SK-N-SH (cell line): Measurements from ENCODE around the gene TMEM165. TPM values are rescaled to one million over a fixed set of nuclear protein-coding genes. Genes with fewer than 3 reads are reported as not detected.
A peak's percentile ranks its signal among the peaks of the same experiment; 100 is the strongest.

ENCODE experiments used
- CTCF ChIA-PET: fragments of 300-600, 350-600 bp; formaldehyde crosslinking; extraction: SDS; loops from one replicate; lab custom pipeline; 2021; lab: Yijun Ruan, JAX
- POLR2A ChIA-PET: fragments of 350-600 bp; sonication (Branson Sonifier 250); formaldehyde crosslinking; extraction: SDS; loops from one replicate; lab custom pipeline; 2020; ENCODE audit warnings: antibody characterized with exemption, inconsistent platforms; lab: Yijun Ruan, JAX
- DNase-seq: peaks from one replicate; pipeline ENCODE4 v3.0.0; 2012
- H2AFZ ChIP-seq: fragments of 200-600 bp; sonication (generic); 2 replicates; pipeline ENCODE4 v1.8.1; 2016; ENCODE audit warnings: antibody characterized with exemption, mild to moderate bottlenecking, low read depth
- H3F3A ChIP-seq: fragments of 200-600 bp; sonication (generic); replicated peaks from 2 replicates; pipeline ENCODE3; 2016; ENCODE audit warnings: antibody characterized with exemption, mild to moderate bottlenecking; ENCODE audit not compliant: insufficient read depth
- H3K27ac ChIP-seq, 2 experiments: fragments of 200-500 bp in 1 of 2; fragments of 200-600 bp in 1 of 2; sonication (Bioruptor generic) in 1 of 2; sonication (generic), shearing (Covaris generic) in 1 of 2; 2 replicates each; pipeline versions ENCODE4 v1.5.1 to v1.6.1; 2014 to 2016; ENCODE audit warnings: low read depth in 2 of 2, inconsistent platforms in 1 of 2, low read length in 1 of 2, mild to moderate bottlenecking in 1 of 2, mixed read lengths in 1 of 2
- H3K27me3 ChIP-seq: fragments of 200-600 bp; sonication (generic), shearing (Covaris generic); 2 replicates; pipeline ENCODE4 v1.6.1; 2016; ENCODE audit warnings: mixed run types; ENCODE audit not compliant: insufficient read depth
- H3K36me3 ChIP-seq, 2 experiments: fragments of 200-500 bp in 1 of 2; fragments of 200-600 bp in 1 of 2; sonication (Bioruptor generic) in 1 of 2; sonication (generic) in 1 of 2; replicated peaks in 1 of 2; 2 replicates each; pipeline versions ENCODE3 to v1.5.1; 2014 to 2016; ENCODE audit warnings: low read length in 1 of 2, mild to moderate bottlenecking in 1 of 2; ENCODE audit not compliant: insufficient read depth in 2 of 2, control insufficient read depth in 1 of 2
- H3K4me1 ChIP-seq, 2 experiments: fragments of 200-500 bp in 1 of 2; fragments of 200-600 bp in 1 of 2; sonication (Bioruptor generic) in 1 of 2; sonication (generic), shearing (Covaris generic) in 1 of 2; 2 replicates each; pipeline versions ENCODE4 v1.5.1 to v1.6.1; 2014 to 2016; ENCODE audit warnings: low read depth in 1 of 2, low read length in 1 of 2, mixed run types in 1 of 2; ENCODE audit not compliant: insufficient read depth in 2 of 2, control insufficient read depth in 1 of 2
- H3K4me2 ChIP-seq: fragments of 200-600 bp; sonication (generic), shearing (Covaris generic); 2 replicates; pipeline ENCODE4 v1.6.1; 2017; ENCODE audit warnings: mixed run types
- H3K4me3 ChIP-seq, 2 experiments: fragments of 200-500 bp in 1 of 2; fragments of 200-600 bp in 1 of 2; sonication (Bioruptor generic) in 1 of 2; sonication (generic), shearing (Covaris generic) in 1 of 2; 2 replicates each; pipeline versions ENCODE4 v1.5.1 to v1.8.1; 2014 to 2016; ENCODE audit warnings: low read depth in 2 of 2, inconsistent platforms in 1 of 2, low read length in 1 of 2, mild to moderate bottlenecking in 1 of 2, mixed read lengths in 1 of 2, moderate library complexity in 1 of 2
- H3K79me2 ChIP-seq: fragments of 200-600 bp; sonication (generic); 2 replicates; pipeline ENCODE4 v1.8.1; 2017; ENCODE audit warnings: mild to moderate bottlenecking; ENCODE audit not compliant: insufficient read depth
- H3K9ac ChIP-seq: fragments of 200-600 bp; sonication (generic); 2 replicates; pipeline ENCODE4 v1.6.1; 2017; ENCODE audit warnings: mixed run types
- H3K9me2 ChIP-seq: fragments of 200-600 bp; sonication (generic); 2 replicates; pipeline ENCODE4 v1.6.1; 2017; ENCODE audit warnings: mixed run types
- H3K9me3 ChIP-seq: fragments of 200-600 bp; sonication (generic); 2 replicates; pipeline ENCODE4 v1.6.1; 2017; ENCODE audit warnings: mixed run types, mild to moderate bottlenecking, moderate library complexity
- H4K20me1 ChIP-seq: fragments of 200-600 bp; sonication (generic); 2 replicates; pipeline ENCODE4 v1.6.1; 2017; ENCODE audit warnings: mild to moderate bottlenecking, mixed run types; ENCODE audit not compliant: insufficient read depth
- CHD2 ChIP-seq: fragments of 150-350 bp; IDR thresholded peaks from 2 replicates; pipeline ENCODE4 v1.6.1; 2018; ENCODE audit warnings: low read length; ENCODE audit not compliant: partially characterized antibody
- EP300 ChIP-seq, 2 experiments: IDR thresholded peaks; 2 replicates each; pipeline versions ENCODE4 v1.4.0 to v1.6.1; 2012; ENCODE audit warnings: borderline replicate concordance in 1 of 2, low read depth in 1 of 2, low read length in 1 of 2
- EZH2phosphoT487 ChIP-seq: fragments of 200-600 bp; sonication (generic); IDR thresholded peaks from 2 replicates; pipeline ENCODE4 v1.6.1; 2017; ENCODE audit warnings: low read depth, mixed run types, mild to moderate bottlenecking, antibody characterized with exemption, moderate library complexity, borderline replicate concordance
- FOXJ3 ChIP-seq: sonication (generic); formaldehyde crosslinking; IDR thresholded peaks from 2 replicates; pipeline ENCODE4 v1.5.1; 2020; ENCODE audit warnings: mild to moderate bottlenecking, missing genetic modification reagents
- FOXM1 ChIP-seq: IDR thresholded peaks from 2 replicates; pipeline ENCODE4 v1.4.0; 2012; ENCODE audit warnings: low read depth, mild to moderate bottlenecking
- GATA2 ChIP-seq: sonication (generic); formaldehyde crosslinking; IDR thresholded peaks from 2 replicates; pipeline ENCODE4 v1.5.0; 2020; ENCODE audit warnings: mild to moderate bottlenecking, missing genetic modification reagents
- JUND ChIP-seq: IDR thresholded peaks from 2 replicates; pipeline ENCODE4 v1.4.0; 2012
- POLR2AphosphoS5 ChIP-seq: IDR thresholded peaks from 2 replicates; pipeline ENCODE4 v1.6.1; 2012; ENCODE audit warnings: low read depth, low read length
- RFX5 ChIP-seq: IDR thresholded peaks from 2 replicates; pipeline ENCODE4 v1.6.1; 2012; ENCODE audit warnings: mild to moderate bottlenecking, improper control_type of control experiment, low read length
- TCF12 ChIP-seq: IDR thresholded peaks from 2 replicates; pipeline ENCODE4 v1.4.0; 2012
- WGBS: methylation state at CpG from one replicate; pipeline ENCODE4 v1.1.6; 2017; ENCODE audit warnings: low lambda C conversion rate; 5-methylcytosine and 5-hydroxymethylcytosine counted together
- polyA plus RNA-seq, 3 experiments: library from polyadenylated mRNA; depleted of rRNA; stranded (reverse); fragments of >200 nt; gene quantifications; 2 replicates each; pipeline ENCODE4 v1.2.3, GENCODE V29; 2012
- TF ChIP-seq, protein P1 (sequence below): IDR thresholded peaks from 2 replicates; pipeline ENCODE4; 2012
- TF ChIP-seq, protein P2 (sequence below): fragments of 200-600 bp; sonication (generic); IDR thresholded peaks from 2 replicates; pipeline ENCODE4 v1.6.1; 2017; ENCODE audit warnings: antibody characterized with exemption, mild to moderate bottlenecking, moderate library complexity
- TF ChIP-seq, protein P3 (sequence below): IDR thresholded peaks from 2 replicates; pipeline ENCODE4 v1.6.1; 2012; ENCODE audit warnings: mild to moderate bottlenecking, low read depth, low read length, moderate library complexity
- TF ChIP-seq, protein P4 (sequence below): IDR thresholded peaks from 2 replicates; pipeline ENCODE4 v1.4.0; 2012; ENCODE audit warnings: low read depth, borderline replicate concordance
- TF ChIP-seq, protein P5 (sequence below): IDR thresholded peaks from 2 replicates; pipeline ENCODE4 v1.4.0; 2012; ENCODE audit warnings: low read depth, borderline replicate concordance

Gene TMEM165
- polyA plus RNA-seq, 1 of the 3 experiments (the other 2 are of a cell fraction): 58.6 TPM

DNA sequence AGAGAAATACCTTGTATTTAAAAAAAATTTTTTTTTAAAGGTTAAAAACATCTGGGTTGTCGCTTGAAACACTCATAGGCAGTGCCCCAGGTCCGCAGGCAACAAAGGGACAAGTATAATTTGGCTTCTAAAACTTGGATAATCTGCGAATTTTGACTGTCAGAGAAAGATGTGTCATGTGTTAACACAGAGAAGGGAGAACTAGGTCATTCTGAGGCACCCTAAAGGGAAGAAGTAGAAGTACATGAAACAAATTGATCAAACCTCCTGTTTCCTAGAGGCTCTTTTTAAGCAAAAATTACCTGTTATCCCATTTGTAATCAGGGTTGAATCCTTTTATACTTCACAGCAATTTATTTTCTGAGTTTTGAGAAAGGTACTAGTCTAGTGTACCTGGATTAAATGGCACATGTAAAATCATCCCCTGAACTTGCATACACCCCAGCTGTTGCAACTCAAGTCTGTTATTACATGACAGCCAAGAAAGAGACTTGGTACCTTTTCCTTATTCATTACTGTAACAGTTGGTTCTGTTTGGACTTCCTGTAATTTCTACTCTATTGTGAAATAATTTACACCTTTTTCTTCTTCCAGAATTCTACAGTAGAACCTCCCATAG is 48.0 kb upstream of the TMEM165 start:
- Histone ChIP-seq H3K27ac (no peak overlapping the region), H3K79me2 (peaks cover 6% of the 10 kb centered on the region; the same call in 1 of the 2 replicates), H3K36me3 (no peaks in the 10 kb centered on the region), H3K4me3 (no peak overlapping the region), H3K9me2 (no peaks in the 10 kb centered on the region), H3K4me2 (no peak overlapping the region), H3K27me3 (no peaks in the 10 kb centered on the region), H2AFZ (peak overlapping the region; percentile 82; the same call in 1 of the 2 replicates), H3K9me3 (no peaks in the 10 kb centered on the region), H3F3A (peaks cover 7% of the 10 kb centered on the region), H4K20me1 (no peaks in the 10 kb centered on the region), H3K4me1 (peaks cover 0 to 5% of the 10 kb centered on the region in 2 experiments; a peak in 3 of 4 replicates), H3K9ac (no peak overlapping the region)
- 96% methylated on average over 3 of the region's 3 CpGs for WGBS
- TF ChIP-seq POLR2AphosphoS5 (no peak), CHD2 (no peak), EP300 (IDR thresholded peaks at IDR 0.05; ENCODE audit: borderline replicate concordance in 1 of 2, low read depth in 1 of 2, low read length in 1 of 2) (no peak), EZH2phosphoT487 (no peak)
- TF ChIP-seq, protein P1, sequence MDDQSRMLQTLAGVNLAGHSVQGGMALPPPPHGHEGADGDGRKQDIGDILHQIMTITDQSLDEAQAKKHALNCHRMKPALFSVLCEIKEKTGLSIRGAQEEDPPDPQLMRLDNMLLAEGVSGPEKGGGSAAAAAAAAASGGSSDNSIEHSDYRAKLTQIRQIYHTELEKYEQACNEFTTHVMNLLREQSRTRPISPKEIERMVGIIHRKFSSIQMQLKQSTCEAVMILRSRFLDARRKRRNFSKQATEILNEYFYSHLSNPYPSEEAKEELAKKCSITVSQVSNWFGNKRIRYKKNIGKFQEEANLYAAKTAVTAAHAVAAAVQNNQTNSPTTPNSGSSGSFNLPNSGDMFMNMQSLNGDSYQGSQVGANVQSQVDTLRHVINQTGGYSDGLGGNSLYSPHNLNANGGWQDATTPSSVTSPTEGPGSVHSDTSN: no peak
- TF ChIP-seq, protein P2, sequence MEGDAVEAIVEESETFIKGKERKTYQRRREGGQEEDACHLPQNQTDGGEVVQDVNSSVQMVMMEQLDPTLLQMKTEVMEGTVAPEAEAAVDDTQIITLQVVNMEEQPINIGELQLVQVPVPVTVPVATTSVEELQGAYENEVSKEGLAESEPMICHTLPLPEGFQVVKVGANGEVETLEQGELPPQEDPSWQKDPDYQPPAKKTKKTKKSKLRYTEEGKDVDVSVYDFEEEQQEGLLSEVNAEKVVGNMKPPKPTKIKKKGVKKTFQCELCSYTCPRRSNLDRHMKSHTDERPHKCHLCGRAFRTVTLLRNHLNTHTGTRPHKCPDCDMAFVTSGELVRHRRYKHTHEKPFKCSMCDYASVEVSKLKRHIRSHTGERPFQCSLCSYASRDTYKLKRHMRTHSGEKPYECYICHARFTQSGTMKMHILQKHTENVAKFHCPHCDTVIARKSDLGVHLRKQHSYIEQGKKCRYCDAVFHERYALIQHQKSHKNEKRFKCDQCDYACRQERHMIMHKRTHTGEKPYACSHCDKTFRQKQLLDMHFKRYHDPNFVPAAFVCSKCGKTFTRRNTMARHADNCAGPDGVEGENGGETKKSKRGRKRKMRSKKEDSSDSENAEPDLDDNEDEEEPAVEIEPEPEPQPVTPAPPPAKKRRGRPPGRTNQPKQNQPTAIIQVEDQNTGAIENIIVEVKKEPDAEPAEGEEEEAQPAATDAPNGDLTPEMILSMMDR: no peak
- CTCF ChIA-PET: interaction anchor here (0.8 to 3.5 kb wide), 20 partner anchors 19 to 524 kb away, joined by 3 to 22 read pairs (median 6); partner anchors contain the start of gene TMEM165
- POLR2A ChIA-PET: interaction anchor here (0.9 kb wide), 1 partner anchor 198 kb away, joined by 3 read pairs; no protein-coding TSS in a partner anchor
- no peak for DNase-seq

DNA sequence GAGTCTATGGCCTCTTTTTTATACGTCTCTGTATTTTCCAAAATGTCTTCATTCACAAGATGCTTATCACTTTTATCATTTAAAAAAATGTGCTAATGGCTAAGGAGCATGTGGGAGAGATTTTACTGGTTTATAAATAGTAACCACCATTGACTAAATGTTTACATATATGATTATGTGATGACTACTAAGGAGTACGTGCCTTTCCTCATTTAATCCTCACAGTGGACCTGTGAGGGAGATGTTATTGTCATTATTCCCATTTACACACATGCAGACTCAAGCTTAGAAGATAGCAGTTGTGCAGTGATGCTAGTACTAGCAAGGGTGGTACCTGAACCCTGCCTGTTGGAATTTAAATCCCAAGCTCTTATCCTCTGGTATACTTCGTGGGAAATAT is 47.3 kb upstream of the TMEM165 start:
- ChIA-PET CTCF (interaction anchor here (1.0 kb wide), 1 partner anchor 26 kb away, joined by 3 read pairs; no protein-coding TSS in a partner anchor), POLR2A (no interaction called here)
- no peak for DNase-seq
- H3K4me1 ChIP-seq: peaks cover 0 to 5% of the 10 kb centered on the region in 2 experiments; a peak in 3 of 4 replicates
- H3K4me3 ChIP-seq: no peak overlapping the region
- H3K36me3 ChIP-seq: no peaks in the 10 kb centered on the region
- WGBS: 60% methylated on average over 3 of the region's 3 CpGs
- peaks cover 7% of the 10 kb centered on the region for H3F3A ChIP-seq
- no peaks in the 10 kb centered on the region for H3K9me3 ChIP-seq
- no peaks in the 10 kb centered on the region for H3K9me2 ChIP-seq
- no peaks in the 10 kb centered on the region for H4K20me1 ChIP-seq
- H3K4me2 ChIP-seq: no peak overlapping the region
- no peak overlapping the region for H2AFZ ChIP-seq
- no peaks in the 10 kb centered on the region for H3K27me3 ChIP-seq
- H3K79me2 ChIP-seq: peaks cover 6% of the 10 kb centered on the region; the same call in 1 of the 2 replicates
- no peak overlapping the region for H3K9ac ChIP-seq
- H3K27ac ChIP-seq: no peak overlapping the region
- TF ChIP-seq JUND: no peak
- TF ChIP-seq, protein P3, sequence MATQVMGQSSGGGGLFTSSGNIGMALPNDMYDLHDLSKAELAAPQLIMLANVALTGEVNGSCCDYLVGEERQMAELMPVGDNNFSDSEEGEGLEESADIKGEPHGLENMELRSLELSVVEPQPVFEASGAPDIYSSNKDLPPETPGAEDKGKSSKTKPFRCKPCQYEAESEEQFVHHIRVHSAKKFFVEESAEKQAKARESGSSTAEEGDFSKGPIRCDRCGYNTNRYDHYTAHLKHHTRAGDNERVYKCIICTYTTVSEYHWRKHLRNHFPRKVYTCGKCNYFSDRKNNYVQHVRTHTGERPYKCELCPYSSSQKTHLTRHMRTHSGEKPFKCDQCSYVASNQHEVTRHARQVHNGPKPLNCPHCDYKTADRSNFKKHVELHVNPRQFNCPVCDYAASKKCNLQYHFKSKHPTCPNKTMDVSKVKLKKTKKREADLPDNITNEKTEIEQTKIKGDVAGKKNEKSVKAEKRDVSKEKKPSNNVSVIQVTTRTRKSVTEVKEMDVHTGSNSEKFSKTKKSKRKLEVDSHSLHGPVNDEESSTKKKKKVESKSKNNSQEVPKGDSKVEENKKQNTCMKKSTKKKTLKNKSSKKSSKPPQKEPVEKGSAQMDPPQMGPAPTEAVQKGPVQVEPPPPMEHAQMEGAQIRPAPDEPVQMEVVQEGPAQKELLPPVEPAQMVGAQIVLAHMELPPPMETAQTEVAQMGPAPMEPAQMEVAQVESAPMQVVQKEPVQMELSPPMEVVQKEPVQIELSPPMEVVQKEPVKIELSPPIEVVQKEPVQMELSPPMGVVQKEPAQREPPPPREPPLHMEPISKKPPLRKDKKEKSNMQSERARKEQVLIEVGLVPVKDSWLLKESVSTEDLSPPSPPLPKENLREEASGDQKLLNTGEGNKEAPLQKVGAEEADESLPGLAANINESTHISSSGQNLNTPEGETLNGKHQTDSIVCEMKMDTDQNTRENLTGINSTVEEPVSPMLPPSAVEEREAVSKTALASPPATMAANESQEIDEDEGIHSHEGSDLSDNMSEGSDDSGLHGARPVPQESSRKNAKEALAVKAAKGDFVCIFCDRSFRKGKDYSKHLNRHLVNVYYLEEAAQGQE: no peak
- TF ChIP-seq GATA2 (CRISPR knock-in tag): no peak
- TF ChIP-seq, protein P4, sequence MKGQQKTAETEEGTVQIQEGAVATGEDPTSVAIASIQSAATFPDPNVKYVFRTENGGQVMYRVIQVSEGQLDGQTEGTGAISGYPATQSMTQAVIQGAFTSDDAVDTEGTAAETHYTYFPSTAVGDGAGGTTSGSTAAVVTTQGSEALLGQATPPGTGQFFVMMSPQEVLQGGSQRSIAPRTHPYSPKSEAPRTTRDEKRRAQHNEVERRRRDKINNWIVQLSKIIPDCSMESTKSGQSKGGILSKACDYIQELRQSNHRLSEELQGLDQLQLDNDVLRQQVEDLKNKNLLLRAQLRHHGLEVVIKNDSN: no peak
- TF ChIP-seq, protein P1: no peak
- TF ChIP-seq, protein P5, sequence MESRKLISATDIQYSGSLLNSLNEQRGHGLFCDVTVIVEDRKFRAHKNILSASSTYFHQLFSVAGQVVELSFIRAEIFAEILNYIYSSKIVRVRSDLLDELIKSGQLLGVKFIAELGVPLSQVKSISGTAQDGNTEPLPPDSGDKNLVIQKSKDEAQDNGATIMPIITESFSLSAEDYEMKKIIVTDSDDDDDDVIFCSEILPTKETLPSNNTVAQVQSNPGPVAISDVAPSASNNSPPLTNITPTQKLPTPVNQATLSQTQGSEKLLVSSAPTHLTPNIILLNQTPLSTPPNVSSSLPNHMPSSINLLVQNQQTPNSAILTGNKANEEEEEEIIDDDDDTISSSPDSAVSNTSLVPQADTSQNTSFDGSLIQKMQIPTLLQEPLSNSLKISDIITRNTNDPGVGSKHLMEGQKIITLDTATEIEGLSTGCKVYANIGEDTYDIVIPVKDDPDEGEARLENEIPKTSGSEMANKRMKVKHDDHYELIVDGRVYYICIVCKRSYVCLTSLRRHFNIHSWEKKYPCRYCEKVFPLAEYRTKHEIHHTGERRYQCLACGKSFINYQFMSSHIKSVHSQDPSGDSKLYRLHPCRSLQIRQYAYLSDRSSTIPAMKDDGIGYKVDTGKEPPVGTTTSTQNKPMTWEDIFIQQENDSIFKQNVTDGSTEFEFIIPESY: no peak
- TF ChIP-seq FOXJ3 (CRISPR knock-in tag): no peak
- TF ChIP-seq FOXM1: no peak
- TF ChIP-seq TCF12: no peak
- TF ChIP-seq RFX5: no peak
